ENCODE data around the gene SEM1. TPM values are rescaled to one million over a fixed set of nuclear protein-coding genes. Genes with fewer than 3 reads are reported as not detected.

The SEM1 gene
- total and polyA plus RNA-seq, 2 of the 8 experiments (the other 6 are each of a cell fraction or from before 2014, with no cell fraction given) = 20.8 to 75.3 TPM

DNA sequence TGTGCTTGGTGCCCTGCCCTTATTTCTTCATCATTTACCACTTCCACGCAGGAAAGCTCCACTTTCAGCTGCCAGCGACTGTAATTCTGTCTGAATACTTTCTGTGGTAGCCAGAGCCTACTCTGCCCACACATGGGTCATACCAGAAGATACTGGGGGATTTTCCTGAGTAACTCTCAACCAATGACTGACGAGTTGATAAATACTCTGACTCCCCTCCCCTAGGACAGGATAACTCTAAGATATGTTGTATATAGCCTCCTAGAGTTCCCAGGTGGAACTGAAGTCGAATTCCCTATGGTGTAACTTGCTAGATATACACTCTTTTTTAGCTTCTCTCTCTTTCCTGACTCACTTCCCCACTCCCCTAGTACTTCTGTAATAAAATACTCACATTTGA is 29.8 kb downstream of the SEM1 start:
- no peak overlapping the region for H4K91ac ChIP-seq (replicated peaks; ENCODE audit: insufficient read length, low read length)
- H3K27ac ChIP-seq (ENCODE audit: low read depth, low read length) = no peak overlapping the region
- POLR2A ChIA-PET (ENCODE audit: partially characterized antibody) = interaction anchor here (1.1 kb wide), 1 partner anchor 8 kb away, joined by 4 read pairs; no protein-coding TSS in a partner anchor
- TF ChIP-seq TCF12 (IDR thresholded peaks at IDR 0.05; ENCODE audit: low read depth, low read length) = no peak
- peak; percentile 49 to 51 for TF ChIP-seq RAD21 (IDR thresholded peaks at IDR 0.05 in 1 of 2, conservative IDR thresholded peaks at IDR 0.05 in 1 of 2; ENCODE audit: low read depth in 2 of 2, low read length in 2 of 2)
- no peak for TF ChIP-seq CEBPB (IDR thresholded peaks at IDR 0.05; ENCODE audit: low read depth, low read length)
- TF ChIP-seq, protein P1, sequence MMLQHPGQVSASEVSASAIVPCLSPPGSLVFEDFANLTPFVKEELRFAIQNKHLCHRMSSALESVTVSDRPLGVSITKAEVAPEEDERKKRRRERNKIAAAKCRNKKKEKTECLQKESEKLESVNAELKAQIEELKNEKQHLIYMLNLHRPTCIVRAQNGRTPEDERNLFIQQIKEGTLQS (IDR thresholded peaks at IDR 0.05; ENCODE audit: insufficient read depth, low read depth, low read length) = no peak
- TF ChIP-seq, protein P2, sequence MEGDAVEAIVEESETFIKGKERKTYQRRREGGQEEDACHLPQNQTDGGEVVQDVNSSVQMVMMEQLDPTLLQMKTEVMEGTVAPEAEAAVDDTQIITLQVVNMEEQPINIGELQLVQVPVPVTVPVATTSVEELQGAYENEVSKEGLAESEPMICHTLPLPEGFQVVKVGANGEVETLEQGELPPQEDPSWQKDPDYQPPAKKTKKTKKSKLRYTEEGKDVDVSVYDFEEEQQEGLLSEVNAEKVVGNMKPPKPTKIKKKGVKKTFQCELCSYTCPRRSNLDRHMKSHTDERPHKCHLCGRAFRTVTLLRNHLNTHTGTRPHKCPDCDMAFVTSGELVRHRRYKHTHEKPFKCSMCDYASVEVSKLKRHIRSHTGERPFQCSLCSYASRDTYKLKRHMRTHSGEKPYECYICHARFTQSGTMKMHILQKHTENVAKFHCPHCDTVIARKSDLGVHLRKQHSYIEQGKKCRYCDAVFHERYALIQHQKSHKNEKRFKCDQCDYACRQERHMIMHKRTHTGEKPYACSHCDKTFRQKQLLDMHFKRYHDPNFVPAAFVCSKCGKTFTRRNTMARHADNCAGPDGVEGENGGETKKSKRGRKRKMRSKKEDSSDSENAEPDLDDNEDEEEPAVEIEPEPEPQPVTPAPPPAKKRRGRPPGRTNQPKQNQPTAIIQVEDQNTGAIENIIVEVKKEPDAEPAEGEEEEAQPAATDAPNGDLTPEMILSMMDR (IDR thresholded peaks at IDR 0.05; ENCODE audit: control extremely low read depth in 1 of 3, insufficient read depth in 1 of 3, low read depth in 1 of 3, low read length in 3 of 3) = peak in 1 of 3 experiments; percentile 46; a peak in 2 of 4 replicates
- no peak for FAIRE-seq
- no peak for DNase-seq (ENCODE audit: low read depth in 1 of 2, low spot score in 2 of 2)
- no peak overlapping the region for H3K9ac ChIP-seq (replicated peaks in 1 of 4; ENCODE audit: extremely low read depth in 1 of 4, low read depth in 3 of 4, low read length in 3 of 4)
- no peaks in the 10 kb centered on the region; a peak in 1 of 8 replicates for H3K36me3 ChIP-seq (ENCODE audit: control insufficient read depth in 2 of 4, insufficient read depth in 4 of 4, low read length in 3 of 4)
- no peak overlapping the region for H3K4me3 ChIP-seq (ENCODE audit: extremely low read depth in 1 of 4, insufficient read depth in 2 of 4, low read depth in 3 of 4, low read length in 4 of 4)
- H3K4ac ChIP-seq (replicated peaks; ENCODE audit: insufficient read length, low read depth, low read length) = no peak overlapping the region
- H2AK5ac ChIP-seq (ENCODE audit: low read depth, low read length) = no peak overlapping the region
- no peak overlapping the region for H2BK20ac ChIP-seq (ENCODE audit: low read length)
- H3K4me2 ChIP-seq (ENCODE audit: insufficient read depth in 1 of 2, low read depth in 2 of 2, low read length in 2 of 2) = no peak overlapping the region
- H3K79me2 ChIP-seq (ENCODE audit: control insufficient read depth in 1 of 2, insufficient read depth in 2 of 2, low read length in 2 of 2) = 0 out of 4 replicates have a peak, but pooled peaks cover 0 to 5% of the 10 kb centered on the region in 2 experiments
- H2BK15ac ChIP-seq (ENCODE audit: low read length) = no peak overlapping the region
- H3K23me2 ChIP-seq (ENCODE audit: low read depth, low read length) = no peaks in the 10 kb centered on the region; the same call in 1 of the 2 replicates
- no peak overlapping the region for H3K23ac ChIP-seq (ENCODE audit: insufficient read length)
- peaks cover 0 to 2% of the 10 kb centered on the region in 2 experiments for H4K20me1 ChIP-seq (replicated peaks in 1 of 2; ENCODE audit: control insufficient read depth in 1 of 2, insufficient read depth in 2 of 2, low read length in 2 of 2)
- H3K79me1 ChIP-seq (ENCODE audit: low read depth, low read length) = no peaks in the 10 kb centered on the region
- no peak overlapping the region for H3K14ac ChIP-seq (ENCODE audit: insufficient read length)
- no peak overlapping the region for H3K56ac ChIP-seq (replicated peaks; ENCODE audit: insufficient read length, low read depth, low read length)
- H2BK120ac ChIP-seq (replicated peaks; ENCODE audit: low read depth, low read length) = no peak overlapping the region
- no peaks in the 10 kb centered on the region for H3K27me3 ChIP-seq (replicated peaks in 1 of 4; ENCODE audit: control insufficient read depth in 3 of 4, extremely low read depth in 1 of 4, insufficient read depth in 3 of 4, low read length in 3 of 4)
- H2BK5ac ChIP-seq (ENCODE audit: low read depth, low read length) = no peak overlapping the region
- H2AFZ ChIP-seq (ENCODE audit: low read length) = no peak overlapping the region
- H3K18ac ChIP-seq (ENCODE audit: extremely low read depth, low read length) = no peak overlapping the region
- H3K4me1 ChIP-seq (replicated peaks in 1 of 4; ENCODE audit: control insufficient read depth in 3 of 4, insufficient read depth in 4 of 4, low read length in 3 of 4) = no peaks in the 10 kb centered on the region
- H4K8ac ChIP-seq (ENCODE audit: extremely low read depth, insufficient read depth, low read length) = no peak overlapping the region
- no peaks in the 10 kb centered on the region for H3K9me3 ChIP-seq (ENCODE audit: insufficient read depth in 2 of 2, low read depth in 1 of 2, low read length in 1 of 2)
- 80% methylated on average over 4 of the region's 4 CpGs; no CpG with 5 or more reads in 1 of the 2 experiments for WGBS, 2 experiments (ENCODE audit: extremely low coverage in 1 of 2, insufficient coverage in 1 of 2, insufficient read length in 1 of 2, insufficient replicate concordance in 2 of 2, low coverage in 1 of 2, low lambda C conversion rate in 2 of 2, missing lambda C conversion rate in 1 of 2)
- no peak overlapping the region for H4K5ac ChIP-seq (ENCODE audit: insufficient read length, low read depth, low read length)
- H2BK12ac ChIP-seq (ENCODE audit: low read depth, low read length) = no peak overlapping the region
- CTCF ChIA-PET (ENCODE audit: partially characterized antibody) = interaction anchor here (0.9 to 3.3 kb wide), 10 partner anchors 10 to 324 kb away, joined by 3 to 12 read pairs (median 4); no protein-coding TSS in a partner anchor
